Measurements from ENCODE around the gene VAPA.

VAPA gene, protein sequence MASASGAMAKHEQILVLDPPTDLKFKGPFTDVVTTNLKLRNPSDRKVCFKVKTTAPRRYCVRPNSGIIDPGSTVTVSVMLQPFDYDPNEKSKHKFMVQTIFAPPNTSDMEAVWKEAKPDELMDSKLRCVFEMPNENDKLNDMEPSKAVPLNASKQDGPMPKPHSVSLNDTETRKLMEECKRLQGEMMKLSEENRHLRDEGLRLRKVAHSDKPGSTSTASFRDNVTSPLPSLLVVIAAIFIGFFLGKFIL

GRCh38 chr18:9913526-9914333 lies at the start of gene VAPA:
TSS of gene VAPA (plus strand) at chr18:9914016. CDS start at chr18:9914257, 241 bp downstream.
- DNase-seq (ENCODE audit: low read depth in 2 of 2): peak; percentile 81 to 82

DNA sequence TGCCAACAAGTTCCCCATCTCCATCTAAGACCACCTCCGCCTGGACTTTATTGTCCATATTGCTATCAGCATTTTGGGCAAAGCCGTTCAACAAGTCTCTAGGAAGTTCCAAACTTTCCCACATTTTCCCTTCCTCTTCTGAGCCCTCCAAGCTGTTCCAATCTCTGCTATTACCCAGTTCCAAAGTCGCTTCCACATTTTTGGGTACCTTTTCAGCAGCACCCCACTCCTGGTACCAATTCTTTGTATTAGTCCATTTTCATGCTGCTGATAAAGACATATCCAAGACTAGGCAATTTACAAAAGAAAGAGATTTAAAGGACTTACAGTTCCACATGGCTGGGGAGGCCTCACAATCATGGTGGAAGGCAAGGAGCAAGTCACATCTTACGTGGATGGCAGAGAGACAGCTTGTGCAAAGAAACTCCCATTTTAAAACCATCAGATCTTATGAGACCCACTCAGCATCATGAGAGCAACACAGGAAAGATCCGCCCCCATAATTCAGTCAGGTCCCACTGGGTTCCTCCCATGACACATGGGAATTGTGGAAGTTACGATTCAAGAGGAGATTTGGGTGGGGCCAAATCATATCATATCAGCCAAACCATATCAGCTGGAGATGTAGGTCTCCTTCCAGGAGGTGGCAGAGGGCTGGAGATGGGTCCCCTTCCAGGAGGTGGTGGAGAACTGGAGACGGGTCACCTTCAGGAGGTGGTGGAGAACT lies 47.9 kb upstream of the VAPA start:
- no peak for DNase-seq (ENCODE audit: low read depth in 2 of 2)

DNA sequence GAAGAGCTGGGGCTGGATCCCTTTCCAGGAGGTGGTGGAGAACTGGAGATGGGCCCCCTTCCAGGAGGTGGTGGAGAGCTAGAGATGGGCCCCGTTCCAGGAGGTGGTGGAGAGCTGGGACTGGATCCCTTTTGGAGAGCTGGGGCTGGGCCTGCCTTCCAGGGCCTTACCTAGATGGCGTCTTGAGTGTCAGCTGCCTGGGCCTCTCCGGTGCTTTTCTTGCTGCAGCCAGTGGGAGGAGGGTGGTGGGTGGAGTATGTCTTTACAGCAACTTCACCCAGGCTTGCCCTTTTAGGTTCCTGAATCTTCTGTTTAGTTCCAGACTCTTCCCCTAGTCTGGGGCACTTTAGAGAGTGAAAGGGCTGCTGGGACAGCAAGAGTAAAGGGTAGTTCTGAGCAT lies 47.2 kb upstream of the VAPA start:
- DNase-seq (ENCODE audit: low read depth in 2 of 2): no peak

GRCh38 chr18:9867071-9867594 lies 46.7 kb upstream of the VAPA start:
- DNase-seq (ENCODE audit: low read depth in 2 of 2): no peak

DNA sequence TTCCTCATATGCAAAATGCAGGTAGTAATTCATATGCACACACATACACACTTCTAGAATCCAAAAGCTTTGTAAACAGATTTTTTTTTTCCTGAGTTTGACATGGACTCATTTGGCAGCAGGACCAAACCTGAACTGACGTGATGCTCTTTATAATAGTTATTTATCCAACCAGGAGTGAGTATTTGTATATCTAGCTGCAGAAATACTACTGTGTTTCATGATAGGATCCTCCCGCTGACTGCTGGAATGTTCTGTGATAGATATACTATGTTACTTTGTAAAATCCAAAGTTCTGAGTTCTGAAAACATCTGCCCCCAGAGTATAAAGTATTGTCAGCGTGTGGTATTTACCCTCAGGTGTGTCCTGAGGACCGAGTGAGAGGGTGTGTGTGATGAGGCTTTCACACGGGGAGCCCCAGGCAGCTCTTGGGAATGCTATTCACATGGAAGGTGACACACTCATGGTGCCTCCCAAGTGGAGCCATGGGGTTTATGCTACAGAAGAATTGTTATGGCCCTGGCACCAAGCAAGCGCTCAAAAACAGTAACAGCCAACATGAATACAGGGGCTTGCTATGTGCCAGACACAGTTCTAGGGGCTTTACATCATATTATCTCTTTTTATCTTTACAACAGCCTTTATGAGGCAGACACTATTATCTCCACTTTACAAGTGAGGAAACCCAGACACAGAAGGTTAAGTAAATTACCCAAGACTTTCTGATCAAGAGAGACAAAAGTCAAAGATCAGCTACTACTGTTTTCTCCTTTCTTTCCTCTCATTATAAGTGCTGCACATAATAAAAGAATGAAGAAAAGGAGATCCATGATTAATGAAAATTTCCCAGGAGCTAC lies 44.7 kb upstream of the VAPA start:
- DNase-seq (ENCODE audit: low read depth in 2 of 2): no peak

DNA sequence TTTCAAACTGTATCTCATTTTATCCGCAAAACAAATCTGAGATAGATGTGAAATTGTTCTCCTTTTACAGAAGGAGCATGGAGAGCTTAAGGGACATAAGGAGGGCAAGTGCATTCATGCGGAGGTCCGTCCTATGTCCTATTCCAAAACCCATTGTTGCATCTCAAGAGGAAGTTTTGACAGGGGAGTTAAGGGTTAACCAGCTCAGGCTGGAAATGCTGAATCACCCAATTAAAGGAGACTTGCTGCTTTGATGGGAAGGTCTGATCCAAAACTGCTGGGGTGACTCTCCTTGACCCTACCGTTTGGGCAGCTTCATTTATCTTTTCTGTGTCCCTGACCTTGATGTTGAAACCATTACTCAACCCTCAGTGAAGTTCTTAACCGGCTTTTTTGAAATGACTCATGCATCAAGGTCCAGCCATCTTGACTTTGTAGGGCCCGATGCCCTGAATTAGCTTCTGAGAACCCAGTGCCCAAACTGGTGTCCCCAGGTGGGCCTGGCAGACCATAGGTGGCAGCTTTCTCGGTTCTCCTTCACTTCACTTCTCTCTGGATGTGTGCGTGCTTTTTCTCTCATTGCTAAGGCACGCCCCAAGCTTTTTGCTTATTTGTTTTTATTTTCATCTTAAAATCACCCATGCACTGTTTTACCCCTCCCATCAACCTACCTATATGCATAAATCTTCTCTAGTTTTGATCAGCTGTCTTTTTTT lies 43.9 kb upstream of the VAPA start:
- DNase-seq (ENCODE audit: low read depth in 2 of 2): no peak

DNA sequence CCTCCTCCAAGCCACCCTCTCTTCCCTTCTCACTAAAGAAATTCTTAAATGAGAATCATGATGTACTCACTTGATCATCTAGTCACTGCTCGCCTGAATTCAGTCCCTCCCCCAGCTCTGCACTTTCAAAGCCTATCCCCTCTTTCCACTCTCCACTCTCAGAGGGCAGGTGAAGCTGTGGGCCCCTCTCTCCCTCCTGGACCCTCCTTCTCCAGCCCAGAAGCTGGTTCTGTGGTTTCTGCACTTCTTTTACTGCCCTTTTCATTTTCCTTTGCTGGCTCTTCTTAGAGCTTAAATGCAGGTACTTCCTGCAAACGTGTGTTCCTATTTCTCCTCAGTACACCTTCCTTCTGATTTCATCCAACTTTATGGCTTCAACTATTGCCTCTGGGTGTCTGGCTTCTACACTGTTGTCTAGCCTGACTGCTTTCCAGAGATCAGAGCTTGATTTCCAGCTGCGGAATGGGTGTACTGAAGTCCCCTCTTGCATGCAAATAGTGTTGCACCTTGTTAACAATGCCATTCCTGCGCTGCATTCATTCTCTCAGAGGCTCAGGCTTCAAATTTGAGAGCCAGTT lies 43.3 kb upstream of the VAPA start:
- no peak for DNase-seq (ENCODE audit: low read depth in 2 of 2)

- no peak for DNase-seq (ENCODE audit: low read depth in 2 of 2)
These were observed 42.5 kb upstream of the VAPA start for GRCh38 chr18:9871244-9871746.

DNA sequence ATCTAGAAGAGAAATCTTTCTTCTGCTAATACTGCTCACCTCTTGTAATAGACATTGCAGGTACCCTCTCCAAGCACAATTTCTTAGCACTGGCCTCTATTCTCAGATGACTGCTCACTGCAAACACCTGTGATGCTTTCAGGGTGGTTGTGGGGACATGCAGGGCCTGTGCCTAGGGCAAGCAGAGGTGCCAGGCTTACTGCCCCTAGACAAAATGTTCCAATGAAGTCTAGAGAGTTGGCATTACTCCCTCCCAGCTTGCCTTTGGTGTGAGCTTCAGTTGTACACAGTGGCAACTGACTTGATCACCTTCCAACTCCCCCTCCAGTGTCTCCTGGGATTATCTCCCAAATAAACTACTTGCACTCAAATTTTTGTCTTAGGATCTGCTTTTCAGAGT lies 41.0 kb upstream of the VAPA start:
- no peak for DNase-seq (ENCODE audit: low read depth in 2 of 2)

GRCh38 chr18:9874728-9875127 lies 39.1 kb upstream of the VAPA start:
- no peak for DNase-seq (ENCODE audit: low read depth in 2 of 2)

- no peak for DNase-seq (ENCODE audit: low read depth in 2 of 2)
These were observed 37.5 kb upstream of the VAPA start for GRCh38 chr18:9876212-9876866.

GRCh38 chr18:9876867-9877654 lies 36.8 kb upstream of the VAPA start:
- no peak for DNase-seq (ENCODE audit: low read depth in 2 of 2)

DNA sequence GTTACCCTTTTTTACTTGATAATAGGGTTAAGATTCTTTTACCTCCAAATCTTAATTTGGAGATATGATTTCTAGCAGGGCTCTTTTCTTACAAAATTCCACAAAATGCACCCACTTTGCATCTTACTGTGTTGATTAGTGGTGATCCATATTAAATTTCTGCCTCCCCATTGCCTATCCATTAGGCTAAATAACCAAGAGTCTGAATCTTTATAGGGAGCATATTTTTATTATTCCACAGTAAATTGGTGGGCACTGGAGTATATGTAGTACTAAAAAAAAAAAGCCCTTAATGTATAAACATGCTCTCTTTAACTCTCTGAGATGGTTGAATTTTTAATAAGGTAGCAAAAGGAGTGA lies 36.2 kb upstream of the VAPA start:
- no peak for DNase-seq (ENCODE audit: low read depth in 2 of 2)

GRCh38 chr18:9878095-9878494 lies 35.7 kb upstream of the VAPA start:
- no peak for DNase-seq (ENCODE audit: low read depth in 2 of 2)

DNA sequence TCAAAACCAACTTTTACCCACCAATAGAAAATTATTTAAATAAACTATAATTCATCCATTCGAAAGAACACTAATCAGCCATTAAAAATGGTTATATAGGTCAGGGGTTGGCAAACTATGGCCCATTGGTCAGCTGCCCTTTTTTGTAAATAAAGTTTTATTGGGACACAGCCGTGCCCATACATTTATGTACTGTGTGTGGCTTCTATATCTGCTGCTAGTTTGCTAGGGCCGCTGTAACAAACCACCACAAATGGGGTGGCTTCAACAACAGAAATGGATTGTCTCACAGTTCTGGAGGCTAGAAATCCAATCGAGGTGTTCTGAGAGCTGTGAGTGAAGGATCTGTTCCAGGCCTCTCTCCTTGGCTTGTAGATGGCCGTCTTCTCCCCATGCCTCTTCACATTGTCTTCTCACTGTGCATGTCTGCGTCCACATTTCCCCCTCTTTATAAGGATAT lies 35.0 kb upstream of the VAPA start:
- no peak for DNase-seq (ENCODE audit: low read depth in 2 of 2)

- DNase-seq (ENCODE audit: low read depth in 2 of 2): no peak
These were observed 29.7 kb upstream of the VAPA start for GRCh38 chr18:9884090-9884489.

- no peak for DNase-seq (ENCODE audit: low read depth in 2 of 2)
These were observed 29.2 kb upstream of the VAPA start for GRCh38 chr18:9884532-9885140.

Measured in stimulated activated CD8-positive, alpha-beta memory T cell treated with anti-CD3 and anti-CD28 coated beads, Interleukin-7, amount 100 ng/mL, for 1 hour (primary cell).